Measurements from ENCODE around the gene PPP1R1B. TPM values are rescaled to one million over a fixed set of nuclear protein-coding genes. Genes with fewer than 3 reads are reported as not detected.

The PPP1R1B gene
- total RNA-seq, 1 experiment from 2014 or later = not detected

DNA sequence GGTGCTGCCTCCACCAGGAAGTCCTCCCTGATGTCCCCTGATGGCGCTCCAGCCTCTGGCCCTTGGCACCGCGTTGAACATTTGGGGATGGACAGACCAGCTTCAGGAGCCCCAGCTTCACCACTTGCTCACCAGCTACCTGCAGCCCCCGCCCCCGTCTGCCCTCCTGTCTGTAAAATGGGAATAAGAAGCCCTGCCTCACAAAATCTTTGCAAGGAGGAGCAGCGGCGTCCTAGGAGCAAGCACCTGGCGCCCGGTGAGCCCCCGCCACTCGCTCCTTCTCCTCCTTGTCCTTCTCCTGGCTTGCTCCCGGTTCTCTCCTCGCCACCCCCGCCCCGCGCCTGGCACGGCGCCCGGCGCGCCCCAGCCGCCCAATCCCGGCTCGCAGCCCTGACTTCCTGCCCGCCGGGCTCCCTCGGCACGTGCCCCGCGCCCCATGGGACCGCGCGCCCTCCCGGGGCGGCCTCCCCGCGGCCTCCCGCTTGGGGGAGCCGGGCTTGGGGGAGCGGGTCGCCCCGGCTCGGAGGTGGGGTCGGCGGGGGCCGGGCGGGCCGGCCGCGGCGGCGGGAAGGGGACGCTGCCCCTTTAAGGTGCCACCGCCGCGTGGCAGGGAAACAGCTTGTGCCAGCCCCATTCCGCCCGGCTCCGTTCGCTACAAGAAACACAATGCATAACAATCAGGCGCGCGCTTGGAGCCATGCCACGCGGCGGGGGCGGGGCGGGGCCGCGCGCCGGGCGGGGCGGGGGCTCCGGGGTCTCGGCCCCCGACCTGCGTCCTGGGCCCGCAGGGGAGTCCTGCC, 9.1 kb upstream of the PPP1R1B start:
- no peak overlapping the region; the same call in 1 of the 2 replicates for H2AFZ ChIP-seq
- DNase-seq = peak; percentile 43 to 77

DNA sequence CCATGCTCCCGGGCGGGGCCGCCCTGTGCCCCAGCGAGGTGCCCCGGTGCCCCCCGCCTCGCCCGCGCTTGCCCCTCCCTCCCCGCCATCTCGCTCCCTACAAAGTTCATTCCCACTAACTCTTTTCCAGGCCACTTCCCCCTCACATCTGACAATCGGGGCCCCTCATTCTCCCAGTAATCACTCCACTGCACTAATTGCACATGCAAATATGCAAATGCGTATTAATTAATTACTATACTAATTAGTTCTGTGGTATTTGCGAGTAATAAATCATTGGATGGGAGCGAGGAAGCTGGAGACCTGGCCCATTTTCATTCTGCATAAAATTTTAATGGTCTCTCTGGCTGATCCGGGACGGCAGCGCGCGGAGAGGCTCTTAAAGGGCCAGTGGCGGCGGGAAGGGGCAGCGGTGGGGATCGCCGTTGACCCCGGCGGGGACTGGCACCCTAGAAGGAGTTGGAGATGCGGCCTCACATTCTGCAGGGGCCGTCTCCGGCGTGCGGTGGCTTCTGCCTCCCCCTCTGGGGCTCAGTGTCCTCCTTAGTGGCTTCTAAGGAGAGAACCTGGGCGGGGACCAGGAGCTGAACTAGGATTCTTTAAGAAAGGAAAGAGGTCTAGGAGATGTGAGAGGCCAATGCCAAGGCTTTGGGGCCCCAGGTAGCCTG, 8.4 kb upstream of the PPP1R1B start:
- TF ChIP-seq, protein P1, sequence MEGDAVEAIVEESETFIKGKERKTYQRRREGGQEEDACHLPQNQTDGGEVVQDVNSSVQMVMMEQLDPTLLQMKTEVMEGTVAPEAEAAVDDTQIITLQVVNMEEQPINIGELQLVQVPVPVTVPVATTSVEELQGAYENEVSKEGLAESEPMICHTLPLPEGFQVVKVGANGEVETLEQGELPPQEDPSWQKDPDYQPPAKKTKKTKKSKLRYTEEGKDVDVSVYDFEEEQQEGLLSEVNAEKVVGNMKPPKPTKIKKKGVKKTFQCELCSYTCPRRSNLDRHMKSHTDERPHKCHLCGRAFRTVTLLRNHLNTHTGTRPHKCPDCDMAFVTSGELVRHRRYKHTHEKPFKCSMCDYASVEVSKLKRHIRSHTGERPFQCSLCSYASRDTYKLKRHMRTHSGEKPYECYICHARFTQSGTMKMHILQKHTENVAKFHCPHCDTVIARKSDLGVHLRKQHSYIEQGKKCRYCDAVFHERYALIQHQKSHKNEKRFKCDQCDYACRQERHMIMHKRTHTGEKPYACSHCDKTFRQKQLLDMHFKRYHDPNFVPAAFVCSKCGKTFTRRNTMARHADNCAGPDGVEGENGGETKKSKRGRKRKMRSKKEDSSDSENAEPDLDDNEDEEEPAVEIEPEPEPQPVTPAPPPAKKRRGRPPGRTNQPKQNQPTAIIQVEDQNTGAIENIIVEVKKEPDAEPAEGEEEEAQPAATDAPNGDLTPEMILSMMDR (conservative IDR thresholded peaks at IDR 0.05) = no peak
- no peak for TF ChIP-seq EZH2 (IDR thresholded peaks at IDR 0.05; ENCODE audit: low read depth)
- Histone ChIP-seq H3K4me1 (replicated peaks; ENCODE audit: insufficient read depth) (0 out of 2 replicates have a peak, but pooled peaks cover 4% of the 10 kb centered on the region), H3K79me2 (ENCODE audit: low read depth) (no peaks in the 10 kb centered on the region), H3K36me3 (ENCODE audit: low read depth) (no peaks in the 10 kb centered on the region), H2AFZ (peak overlapping the region; percentile 85), H3K9me3 (ENCODE audit: insufficient read depth, low read depth) (no peaks in the 10 kb centered on the region), H3K4me3 (peak overlapping the region; percentile 65), H3K9me2 (ENCODE audit: insufficient read depth) (no peaks in the 10 kb centered on the region), H3F3A (ENCODE audit: insufficient read depth, low read depth) (peaks cover 30% of the 10 kb centered on the region), H4K20me1 (ENCODE audit: insufficient read depth) (no peaks in the 10 kb centered on the region), H3K27ac (no peak overlapping the region), H3K27me3 (ENCODE audit: insufficient read depth, low read depth) (peaks cover 17% of the 10 kb centered on the region; the same call in 1 of the 2 replicates), H3K4me2 (peak overlapping the region; percentile 86)
- intact Hi-C loops (cut with micrococcal nuclease; ENCODE audit: unreplicated experiment) = no loop called here
- no TSS peak for BruUV-seq (replicated peaks)
- ChIA-PET CTCF (interaction anchor here (0.6 kb wide), 2 partner anchors 71 to 144 kb away, joined by 3 to 5 read pairs; no protein-coding TSS in a partner anchor), POLR2A (ENCODE audit: unreplicated experiment) (interaction anchor here (0.7 kb wide), 1 partner anchor 609 kb away, joined by 5 read pairs; no protein-coding TSS in a partner anchor)
- peak in 1 of 2 experiments; percentile 18 for DNase-seq

More for the DNA sequence above, 9.1 kb upstream of the PPP1R1B start:
- H3K9me3 ChIP-seq (ENCODE audit: insufficient read depth, low read depth) = no peaks in the 10 kb centered on the region
- H3K9me2 ChIP-seq (ENCODE audit: insufficient read depth) = no peaks in the 10 kb centered on the region
- H3K36me3 ChIP-seq (ENCODE audit: low read depth) = no peaks in the 10 kb centered on the region
- H3K4me3 ChIP-seq = peak overlapping the region; percentile 65; the same call in 1 of the 2 replicates
- no peaks in the 10 kb centered on the region for H4K20me1 ChIP-seq (ENCODE audit: insufficient read depth)
- POLR2A ChIA-PET (ENCODE audit: unreplicated experiment) = interaction anchor here (0.6 to 0.7 kb wide), 2 partner anchors 122 to 666 kb away, joined by 3 to 5 read pairs; no protein-coding TSS in a partner anchor
- H3K4me2 ChIP-seq = peak overlapping the region; percentile 86
- no peak overlapping the region for H3K27ac ChIP-seq
- peaks cover 17% of the 10 kb centered on the region; the same call in 1 of the 2 replicates for H3K27me3 ChIP-seq (ENCODE audit: insufficient read depth, low read depth)
- H3F3A ChIP-seq (ENCODE audit: insufficient read depth, low read depth) = peaks cover 25% of the 10 kb centered on the region
- CTCF ChIA-PET = no interaction called here
- H3K79me2 ChIP-seq (ENCODE audit: low read depth) = no peaks in the 10 kb centered on the region
- intact Hi-C loops (cut with micrococcal nuclease; ENCODE audit: unreplicated experiment) = no loop called here
- TF ChIP-seq EZH2 (IDR thresholded peaks at IDR 0.05; ENCODE audit: low read depth) = no peak
- TF ChIP-seq, protein P1 (conservative IDR thresholded peaks at IDR 0.05) = no peak
- BruUV-seq (replicated peaks) = no TSS peak
- no peaks in the 10 kb centered on the region for H3K4me1 ChIP-seq (replicated peaks; ENCODE audit: insufficient read depth)

All from PC-9 (cell line).